Measurements from ENCODE around the gene ERLEC1. TPM values are rescaled to one million over a fixed set of nuclear protein-coding genes. Genes with fewer than 3 reads are reported as not detected.

Gene ERLEC1
- total and polyA plus RNA-seq, 2 of the 4 experiments (the other 2 are of a cell fraction): 40.3 to 53.4 TPM

- no peak for DNase-seq
- Histone ChIP-seq H2BK120ac (ENCODE audit: low read depth, low read length) (peak overlapping the region; percentile 46; the same call in 1 of the 2 replicates), H3K27ac (ENCODE audit: insufficient read depth, low read length) (no peak overlapping the region), H2BK15ac (ENCODE audit: low read depth, low read length) (peak overlapping the region; percentile 60; the same call in 2 of the 3 replicates), H4K91ac (ENCODE audit: insufficient read depth, low read depth, low read length) (no peak overlapping the region), H3K56ac (ENCODE audit: extremely low read depth, insufficient read depth, low read length) (no peak overlapping the region), H3K36me3 (ENCODE audit: control insufficient read depth, insufficient read depth, low read length) (peaks cover 11% of the 10 kb centered on the region), H4K20me1 (ENCODE audit: insufficient read depth, low read length) (no peaks in the 10 kb centered on the region), H2BK5ac (ENCODE audit: low read depth, low read length, poor library complexity, severe bottlenecking) (peak overlapping the region; percentile 41), H2AK9ac (replicated peaks; ENCODE audit: low read depth, low read length, poor library complexity) (peak overlapping the region; percentile 48), H3K4ac (ENCODE audit: low read depth, low read length) (peak overlapping the region; percentile 35), H2AFZ (replicated peaks; ENCODE audit: low read length, poor library complexity) (no peak overlapping the region), H3K23ac (ENCODE audit: low read depth, low read length) (peak overlapping the region; percentile 34; the same call in 1 of the 2 replicates), H3K9ac (ENCODE audit: low read depth, low read length) (no peak overlapping the region), H3K18ac (ENCODE audit: low read depth, low read length) (no peak overlapping the region), H2BK20ac (ENCODE audit: low read depth, low read length) (0 out of 2 replicates have a peak overlapping the region, but pooled peaks have one; percentile 29), H3K27me3 (ENCODE audit: control insufficient read depth, insufficient read depth, low read length) (no peaks in the 10 kb centered on the region), H3K14ac (replicated peaks; ENCODE audit: low read depth, low read length) (no peak overlapping the region), H3K4me3 (ENCODE audit: insufficient read depth, low read depth, low read length) (no peak overlapping the region), H2AK5ac (ENCODE audit: low read depth, low read length) (0 out of 2 replicates have a peak overlapping the region, but pooled peaks have one; percentile 38), H3K4me2 (ENCODE audit: low read depth, low read length) (no peak overlapping the region), H3K9me1 (ENCODE audit: insufficient read depth, low read length) (peaks cover 4% of the 10 kb centered on the region; the same call in 1 of the 2 replicates), H3K4me1 (ENCODE audit: control insufficient read depth, insufficient read depth, low read length) (no peaks in the 10 kb centered on the region), H3K79me1 (ENCODE audit: low read depth in 1 of 2, low read length in 2 of 2) (peaks cover 0 to 9% of the 10 kb centered on the region in 2 experiments; a peak in 2 of 4 replicates), H3K9me3 (ENCODE audit: control insufficient read depth, insufficient read depth, low read length) (no peaks in the 10 kb centered on the region; the same call in 1 of the 2 replicates), H4K5ac (ENCODE audit: low read depth, low read length) (no peak overlapping the region), H4K8ac (ENCODE audit: low read depth in 2 of 2, low read length in 2 of 2) (0 out of 4 replicates have a peak overlapping the region, but pooled peaks of 1 of the 2 experiments have one; percentile 5)
- POLR2A ChIA-PET (ENCODE audit: unreplicated experiment): no interaction called here
- ATAC-seq (ENCODE audit: low read depth): no peak
- in situ Hi-C loops (cut with MboI; ENCODE audit: low sequenced_read_pairs): no loop called here
- dilution Hi-C loops (cut with HindIII; ENCODE audit: low sequenced_read_pairs, unreplicated experiment): no loop called here
- intact Hi-C loops (cut with micrococcal nuclease): no loop called here
- TF ChIP-seq POLR2A (IDR thresholded peaks at IDR 0.05; ENCODE audit: low read depth, low read length) (no peak), ELK1 (IDR thresholded peaks at IDR 0.05; ENCODE audit: borderline replicate concordance, low read depth, low read length) (no peak), SMC3 (IDR thresholded peaks at IDR 0.05; ENCODE audit: low read depth, low read length) (no peak), MXI1 (IDR thresholded peaks at IDR 0.05; ENCODE audit: borderline replicate concordance, low read depth, low read length) (no peak), MAFK (IDR thresholded peaks at IDR 0.05; ENCODE audit: low read depth, low read length) (no peak), MAZ (IDR thresholded peaks at IDR 0.05; ENCODE audit: borderline replicate concordance, low read depth, low read length) (no peak), RAD21 (IDR thresholded peaks at IDR 0.05; ENCODE audit: low read length) (no peak), FOS (IDR thresholded peaks at IDR 0.05; ENCODE audit: low read depth, low read length) (no peak), RFX5 (IDR thresholded peaks at IDR 0.05; ENCODE audit: low read depth, low read length) (no peak)
- BruUV-seq (replicated peaks): no TSS peak
- no CpG with 5 or more reads among the region's 4 CpGs for WGBS, 2 experiments (ENCODE audit: extremely low coverage in 2 of 2, insufficient read length in 1 of 2)
- CTCF ChIA-PET: interaction anchor here (0.7 kb wide), 1 partner anchor 10 kb away, joined by 3 read pairs; no protein-coding TSS in a partner anchor
Observed at GRCh38 chr2:53752385-53752784, 34.5 kb upstream of the ERLEC1 start.
